ENCODE measurements around the gene ELFN2. TPM values are rescaled to one million over a fixed set of nuclear protein-coding genes. Genes with fewer than 3 reads are reported as not detected.

The ELFN2 gene
- total and polyA plus RNA-seq, 4 donors = 0.07 to 0.19 (median 0.08) TPM; not detected in 1

- H3K36me3 ChIP-seq (ENCODE audit: control insufficient read depth in 4 of 4, insufficient read depth in 3 of 4, low read depth in 1 of 4, low read length in 3 of 4) = no peaks in the 10 kb centered on the region
- H3K9ac ChIP-seq (ENCODE audit: low read depth in 1 of 2, low read length in 2 of 2) = no peak overlapping the region
- no peak overlapping the region for H3K4me3 ChIP-seq (ENCODE audit: low read depth in 1 of 3, low read length in 3 of 3)
- no peak overlapping the region for H3K27ac ChIP-seq (ENCODE audit: low read depth in 1 of 2, low read length in 2 of 2)
- WGBS = 81% methylated on average over 4 of the region's 4 CpGs
- H3K4me1 ChIP-seq (ENCODE audit: control insufficient read depth in 4 of 4, insufficient read depth in 4 of 4, low read length in 3 of 4) = no peaks in the 10 kb centered on the region
- H3K9me3 ChIP-seq (ENCODE audit: control insufficient read depth in 4 of 4, low read length in 3 of 4) = no peaks in the 10 kb centered on the region
- H3K27me3 ChIP-seq (ENCODE audit: control insufficient read depth in 4 of 4, insufficient read depth in 4 of 4, low read length in 3 of 4) = peaks cover 0 to 3% (median 0%) of the 10 kb centered on the region in 4 donors
- no peak for TF ChIP-seq SP1 (IDR thresholded peaks at IDR 0.05)
- TF ChIP-seq FOXA2 (IDR thresholded peaks at IDR 0.05) = no peak
- no peak for TF ChIP-seq RXRA (IDR thresholded peaks at IDR 0.05)
- no peak for TF ChIP-seq RAD21 (IDR thresholded peaks at IDR 0.05)
- TF ChIP-seq NR2F2 (IDR thresholded peaks at IDR 0.05) = no peak
- TF ChIP-seq YY1 (IDR thresholded peaks at IDR 0.05) = no peak
- TF ChIP-seq HNF4G (IDR thresholded peaks at IDR 0.05) = no peak
- TF ChIP-seq FOXA1 (IDR thresholded peaks at IDR 0.05) = no peak
- no peak for TF ChIP-seq GABPA (IDR thresholded peaks at IDR 0.05 in 1 of 2, conservative IDR thresholded peaks at IDR 0.05 in 1 of 2)
- TF ChIP-seq CTCF (IDR thresholded peaks at IDR 0.05; ENCODE audit: low read depth, low read length, missing input control) = no peak
- TF ChIP-seq REST (IDR thresholded peaks at IDR 0.05) = no peak
- no peak for TF ChIP-seq ZBTB33 (IDR thresholded peaks at IDR 0.05)
- TF ChIP-seq TAF1 (conservative IDR thresholded peaks at IDR 0.05) = no peak
- no peak for TF ChIP-seq ATF3 (IDR thresholded peaks at IDR 0.05)
- TF ChIP-seq HNF4A (conservative IDR thresholded peaks at IDR 0.05) = no peak
- TF ChIP-seq EGR1 (IDR thresholded peaks at IDR 0.05; ENCODE audit: low read depth in 2 of 2) = no peak
- no peak for TF ChIP-seq JUND (IDR thresholded peaks at IDR 0.05)
- no peak for DNase-seq (ENCODE audit: low spot score)
Observed at GRCh38 chr22:37354261-37354660, 73.0 kb downstream of the ELFN2 start.

- no peaks in the 10 kb centered on the region for H3K9me3 ChIP-seq (ENCODE audit: control insufficient read depth in 4 of 4, low read length in 3 of 4)
- no peaks in the 10 kb centered on the region for H3K4me1 ChIP-seq (ENCODE audit: control insufficient read depth in 4 of 4, insufficient read depth in 4 of 4, low read length in 3 of 4)
- no peaks in the 10 kb centered on the region for H3K36me3 ChIP-seq (ENCODE audit: control insufficient read depth in 4 of 4, insufficient read depth in 3 of 4, low read depth in 1 of 4, low read length in 3 of 4)
- no peak overlapping the region for H3K9ac ChIP-seq (ENCODE audit: low read depth in 1 of 2, low read length in 2 of 2)
- no peak for DNase-seq (ENCODE audit: low spot score)
- H3K27ac ChIP-seq (ENCODE audit: low read depth in 1 of 2, low read length in 2 of 2) = no peak overlapping the region
- peaks cover 0 to 3% (median 0%) of the 10 kb centered on the region in 4 donors for H3K27me3 ChIP-seq (ENCODE audit: control insufficient read depth in 4 of 4, insufficient read depth in 4 of 4, low read length in 3 of 4)
- 88% methylated on average over 16 of the region's 16 CpGs for WGBS
- no peak overlapping the region for H3K4me3 ChIP-seq (ENCODE audit: low read depth in 1 of 3, low read length in 3 of 3)
- TF ChIP-seq TAF1 (conservative IDR thresholded peaks at IDR 0.05) (no peak), SP1 (IDR thresholded peaks at IDR 0.05) (no peak), EGR1 (IDR thresholded peaks at IDR 0.05; ENCODE audit: low read depth in 2 of 2) (no peak), RXRA (IDR thresholded peaks at IDR 0.05) (no peak), MAX (IDR thresholded peaks at IDR 0.05) (no peak), RAD21 (IDR thresholded peaks at IDR 0.05) (no peak), HNF4A (conservative IDR thresholded peaks at IDR 0.05) (no peak), GABPA (IDR thresholded peaks at IDR 0.05 in 1 of 2, conservative IDR thresholded peaks at IDR 0.05 in 1 of 2) (no peak), FOXA2 (IDR thresholded peaks at IDR 0.05) (no peak), ATF3 (IDR thresholded peaks at IDR 0.05) (no peak), CTCF (IDR thresholded peaks at IDR 0.05; ENCODE audit: low read depth, low read length, missing input control) (no peak), FOXA1 (IDR thresholded peaks at IDR 0.05) (no peak), ZBTB33 (IDR thresholded peaks at IDR 0.05) (no peak), JUND (IDR thresholded peaks at IDR 0.05) (no peak), HNF4G (IDR thresholded peaks at IDR 0.05) (no peak)
Observed at GRCh38 chr22:37353839-37354238, 73.4 kb downstream of the ELFN2 start.

Measured in liver (tissue), 9 donors.